ENCODE data around the gene HAGH. TPM values are rescaled to one million over a fixed set of nuclear protein-coding genes. Genes with fewer than 3 reads are reported as not detected.
A peak's percentile ranks its signal among the peaks of the same experiment; 100 is the strongest.

The HAGH gene
- total and polyA plus RNA-seq, 9 of the 15 experiments (the other 6 are each of a cell fraction or from before 2014, with no cell fraction given), result 0.46 to 35.1 (median 16.8) TPM

DNA sequence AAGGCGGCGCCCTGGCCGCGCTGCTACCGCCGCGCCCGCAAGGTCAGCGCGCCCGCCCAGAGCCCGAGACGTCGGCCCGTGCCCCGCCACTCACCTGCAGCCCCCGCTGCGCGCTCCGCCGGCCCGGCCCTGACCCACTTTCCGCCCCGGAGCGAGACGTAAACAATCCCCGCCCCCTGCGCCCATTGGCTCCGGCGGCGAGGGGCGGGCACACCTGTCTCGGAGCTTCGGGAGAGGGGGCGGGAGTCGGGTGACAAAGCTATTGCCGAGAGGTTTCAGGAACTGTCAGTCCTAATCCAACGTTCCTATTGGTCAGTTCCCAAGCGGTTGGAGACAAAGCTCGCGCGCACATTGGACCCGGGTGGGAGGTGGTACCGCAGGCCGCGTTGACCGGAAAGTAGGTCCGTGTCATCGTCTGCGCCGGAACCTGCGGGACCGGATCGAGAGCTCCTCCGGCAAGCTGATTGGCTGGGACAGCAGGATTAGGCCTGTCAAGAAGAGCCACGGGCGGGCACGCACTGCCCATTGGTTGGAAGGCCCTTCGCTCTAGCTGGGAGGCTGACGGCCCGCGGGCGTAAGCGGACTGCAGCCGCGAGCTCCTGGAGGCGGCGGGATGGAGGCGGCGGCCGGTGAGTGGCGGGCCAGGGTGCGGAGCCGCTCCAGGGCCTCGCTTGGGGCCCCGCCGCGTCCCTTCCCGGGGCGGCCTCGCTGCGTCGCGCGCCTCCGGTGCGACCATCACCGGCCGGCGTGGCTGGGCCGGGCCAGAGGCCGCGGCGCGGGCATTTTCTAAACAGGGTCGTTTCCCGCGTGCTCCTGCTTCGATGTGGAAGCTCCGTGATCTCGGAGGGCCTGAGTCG is 44.0 kb downstream of the HAGH start, which contains the start of the genes NUBP2 and SPSB3 (continued):
- TF ChIP-seq, protein P1, sequence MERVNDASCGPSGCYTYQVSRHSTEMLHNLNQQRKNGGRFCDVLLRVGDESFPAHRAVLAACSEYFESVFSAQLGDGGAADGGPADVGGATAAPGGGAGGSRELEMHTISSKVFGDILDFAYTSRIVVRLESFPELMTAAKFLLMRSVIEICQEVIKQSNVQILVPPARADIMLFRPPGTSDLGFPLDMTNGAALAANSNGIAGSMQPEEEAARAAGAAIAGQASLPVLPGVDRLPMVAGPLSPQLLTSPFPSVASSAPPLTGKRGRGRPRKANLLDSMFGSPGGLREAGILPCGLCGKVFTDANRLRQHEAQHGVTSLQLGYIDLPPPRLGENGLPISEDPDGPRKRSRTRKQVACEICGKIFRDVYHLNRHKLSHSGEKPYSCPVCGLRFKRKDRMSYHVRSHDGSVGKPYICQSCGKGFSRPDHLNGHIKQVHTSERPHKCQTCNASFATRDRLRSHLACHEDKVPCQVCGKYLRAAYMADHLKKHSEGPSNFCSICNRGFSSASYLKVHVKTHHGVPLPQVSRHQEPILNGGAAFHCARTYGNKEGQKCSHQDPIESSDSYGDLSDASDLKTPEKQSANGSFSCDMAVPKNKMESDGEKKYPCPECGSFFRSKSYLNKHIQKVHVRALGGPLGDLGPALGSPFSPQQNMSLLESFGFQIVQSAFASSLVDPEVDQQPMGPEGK (CRISPR knock-in tag; IDR thresholded peaks at IDR 0.05; ENCODE audit: borderline replicate concordance), result no peak
- TF ChIP-seq RBM14 (IDR thresholded peaks at IDR 0.05; ENCODE audit: borderline replicate concordance, insufficient read depth, low read depth, low read length), result no peak
- TF ChIP-seq LARP7 (IDR thresholded peaks at IDR 0.05), result no peak
- no peak for TF ChIP-seq ZNF174 (CRISPR knock-in tag; IDR thresholded peaks at IDR 0.05)
- no peak for TF ChIP-seq RBM22 (IDR thresholded peaks at IDR 0.05; ENCODE audit: low read depth, low read length, poor library complexity, severe bottlenecking)
- TF ChIP-seq, protein P2, sequence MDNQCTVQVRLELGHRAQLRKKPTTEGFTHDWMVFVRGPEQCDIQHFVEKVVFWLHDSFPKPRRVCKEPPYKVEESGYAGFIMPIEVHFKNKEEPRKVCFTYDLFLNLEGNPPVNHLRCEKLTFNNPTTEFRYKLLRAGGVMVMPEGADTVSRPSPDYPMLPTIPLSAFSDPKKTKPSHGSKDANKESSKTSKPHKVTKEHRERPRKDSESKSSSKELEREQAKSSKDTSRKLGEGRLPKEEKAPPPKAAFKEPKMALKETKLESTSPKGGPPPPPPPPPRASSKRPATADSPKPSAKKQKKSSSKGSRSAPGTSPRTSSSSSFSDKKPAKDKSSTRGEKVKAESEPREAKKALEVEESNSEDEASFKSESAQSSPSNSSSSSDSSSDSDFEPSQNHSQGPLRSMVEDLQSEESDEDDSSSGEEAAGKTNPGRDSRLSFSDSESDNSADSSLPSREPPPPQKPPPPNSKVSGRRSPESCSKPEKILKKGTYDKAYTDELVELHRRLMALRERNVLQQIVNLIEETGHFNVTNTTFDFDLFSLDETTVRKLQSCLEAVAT (IDR thresholded peaks at IDR 0.05), result peak in 1 of 2 experiments; percentile 98; a peak in 2 of 4 replicates
- TF ChIP-seq, protein P3, sequence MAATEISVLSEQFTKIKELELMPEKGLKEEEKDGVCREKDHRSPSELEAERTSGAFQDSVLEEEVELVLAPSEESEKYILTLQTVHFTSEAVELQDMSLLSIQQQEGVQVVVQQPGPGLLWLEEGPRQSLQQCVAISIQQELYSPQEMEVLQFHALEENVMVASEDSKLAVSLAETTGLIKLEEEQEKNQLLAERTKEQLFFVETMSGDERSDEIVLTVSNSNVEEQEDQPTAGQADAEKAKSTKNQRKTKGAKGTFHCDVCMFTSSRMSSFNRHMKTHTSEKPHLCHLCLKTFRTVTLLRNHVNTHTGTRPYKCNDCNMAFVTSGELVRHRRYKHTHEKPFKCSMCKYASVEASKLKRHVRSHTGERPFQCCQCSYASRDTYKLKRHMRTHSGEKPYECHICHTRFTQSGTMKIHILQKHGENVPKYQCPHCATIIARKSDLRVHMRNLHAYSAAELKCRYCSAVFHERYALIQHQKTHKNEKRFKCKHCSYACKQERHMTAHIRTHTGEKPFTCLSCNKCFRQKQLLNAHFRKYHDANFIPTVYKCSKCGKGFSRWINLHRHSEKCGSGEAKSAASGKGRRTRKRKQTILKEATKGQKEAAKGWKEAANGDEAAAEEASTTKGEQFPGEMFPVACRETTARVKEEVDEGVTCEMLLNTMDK (IDR thresholded peaks at IDR 0.05; ENCODE audit: borderline replicate concordance, insufficient read depth, low read depth, low read length, poor library complexity, severe bottlenecking), result no peak
- TF ChIP-seq ATF1 (CRISPR knock-in tag; IDR thresholded peaks at IDR 0.05), result peak; percentile 77
- TF ChIP-seq ATF1 (tag; IDR thresholded peaks at IDR 0.05), result peak; percentile 99
- TF ChIP-seq SMARCE1 (IDR thresholded peaks at IDR 0.05), result no peak
- no peak for TF ChIP-seq NFXL1 (CRISPR knock-in tag; IDR thresholded peaks at IDR 0.05)
- TF ChIP-seq GTF2A2 (tag; IDR thresholded peaks at IDR 0.05), result no peak
- TF ChIP-seq, protein P4, sequence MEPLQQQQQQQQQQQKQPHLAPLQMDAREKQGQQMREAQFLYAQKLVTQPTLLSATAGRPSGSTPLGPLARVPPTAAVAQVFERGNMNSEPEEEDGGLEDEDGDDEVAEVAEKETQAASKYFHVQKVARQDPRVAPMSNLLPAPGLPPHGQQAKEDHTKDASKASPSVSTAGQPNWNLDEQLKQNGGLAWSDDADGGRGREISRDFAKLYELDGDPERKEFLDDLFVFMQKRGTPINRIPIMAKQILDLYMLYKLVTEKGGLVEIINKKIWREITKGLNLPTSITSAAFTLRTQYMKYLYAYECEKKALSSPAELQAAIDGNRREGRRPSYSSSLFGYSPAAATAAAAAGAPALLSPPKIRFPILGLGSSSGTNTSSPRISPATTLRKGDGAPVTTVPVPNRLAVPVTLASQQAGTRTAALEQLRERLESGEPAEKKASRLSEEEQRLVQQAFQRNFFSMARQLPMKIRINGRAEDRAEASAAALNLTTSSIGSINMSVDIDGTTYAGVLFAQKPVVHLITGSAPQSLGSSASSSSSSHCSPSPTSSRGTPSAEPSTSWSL (CRISPR knock-in tag; IDR thresholded peaks at IDR 0.05; ENCODE audit: borderline replicate concordance), result no peak
- no peak for TF ChIP-seq SNRNP70 (optimal IDR thresholded peaks at IDR 0.05; ENCODE audit: low read depth, low read length)
- TF ChIP-seq ATF7 (IDR thresholded peaks at IDR 0.05), result peak; percentile 94
- peak in 2 of 3 experiments; percentile 6 to 80 for TF ChIP-seq YY1 (IDR thresholded peaks at IDR 0.05; ENCODE audit: borderline replicate concordance in 1 of 3, control insufficient read depth in 1 of 3, extremely low read depth in 1 of 3, insufficient read depth in 3 of 3, insufficient read length in 1 of 3, insufficient replicate concordance in 2 of 3, low read depth in 1 of 3, low read length in 2 of 3)
- peak; percentile 93 for TF ChIP-seq EP400 (IDR thresholded peaks at IDR 0.05)
- TF ChIP-seq CBFA2T2 (conservative IDR thresholded peaks at IDR 0.05), result no peak
- TF ChIP-seq ZNF143 (CRISPR knock-in tag; IDR thresholded peaks at IDR 0.05), result no peak
- TF ChIP-seq NUFIP1 (IDR thresholded peaks at IDR 0.05; ENCODE audit: partially characterized antibody), result no peak
- no peak for TF ChIP-seq ZNF134 (CRISPR knock-in tag; conservative IDR thresholded peaks at IDR 0.05)

All from K562 (cell line).